OCI-M2 (cell line): ENCODE data around the gene ABCB4.

Experiments used
- DNase-seq: peaks from one replicate; lab custom pipeline; 2025; ENCODE audit not compliant: unreplicated experiment; lab: John Stamatoyannopoulos, UW

ABCB4 gene

DNA sequence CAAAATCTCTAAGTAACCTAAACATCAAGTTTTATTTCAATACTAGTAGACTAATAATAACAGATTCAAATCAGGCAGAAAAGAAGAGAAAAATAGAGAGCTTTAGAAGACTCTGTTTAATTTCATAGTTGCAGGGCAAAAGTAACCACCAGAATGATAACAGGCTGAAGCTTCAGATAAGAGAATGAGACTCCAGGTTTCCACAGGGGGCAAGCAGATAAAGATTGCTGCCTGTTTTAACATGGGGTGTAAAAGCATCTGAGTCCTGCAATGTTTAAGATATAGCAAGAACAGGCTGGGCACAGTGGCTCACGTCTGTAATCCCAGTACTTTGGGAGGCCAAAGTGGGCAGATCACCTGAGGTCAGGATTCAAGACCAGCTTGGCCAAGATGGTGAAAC lies 119.0 kb downstream of the ABCB4 start:
- DNase-seq: no peak

GRCh38 chr7:87354749-87355148 lies 120.7 kb downstream of the ABCB4 start:
- no peak for DNase-seq
